ENCODE data around the gene EPB41.

DNA sequence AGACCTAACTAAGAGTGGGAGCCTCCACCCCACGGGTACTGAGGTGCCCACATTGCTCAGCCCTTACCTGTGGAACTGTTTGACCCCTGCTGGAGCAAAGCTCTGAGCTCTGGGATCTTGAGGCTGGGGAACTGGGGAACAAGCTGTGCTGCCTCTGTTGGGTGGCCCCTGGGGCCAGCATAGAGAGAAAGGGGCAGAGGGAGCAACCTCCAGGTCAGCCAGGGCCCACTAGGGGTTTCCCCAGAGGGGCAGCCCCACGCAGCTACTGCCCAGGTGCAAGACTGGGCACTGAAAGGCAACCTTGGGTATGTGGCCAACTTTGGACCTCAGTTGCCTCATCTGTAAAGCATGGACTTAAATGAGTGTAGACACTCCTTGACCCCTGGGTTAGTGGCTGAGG, 23.5 kb upstream of the EPB41 start:
- TF ChIP-seq SMC3 (IDR thresholded peaks at IDR 0.05; ENCODE audit: low read depth, low read length) (no peak), RFX5 (IDR thresholded peaks at IDR 0.05; ENCODE audit: low read length) (no peak), EP300 (IDR thresholded peaks at IDR 0.05; ENCODE audit: borderline replicate concordance in 1 of 2, low read depth in 1 of 2, low read length in 1 of 2) (no peak), ELF1 (IDR thresholded peaks at IDR 0.05) (no peak), FOXJ3 (CRISPR knock-in tag; IDR thresholded peaks at IDR 0.05) (no peak), CHD2 (IDR thresholded peaks at IDR 0.05; ENCODE audit: low read length, partially characterized antibody) (no peak), POLR2AphosphoS5 (IDR thresholded peaks at IDR 0.05; ENCODE audit: low read depth, low read length) (no peak), RAD21 (IDR thresholded peaks at IDR 0.05; ENCODE audit: low read length) (no peak), JUND (IDR thresholded peaks at IDR 0.05) (no peak), GABPA (IDR thresholded peaks at IDR 0.05; ENCODE audit: low read depth) (no peak), NRF1 (IDR thresholded peaks at IDR 0.05; ENCODE audit: low read depth, low read length) (no peak)
- TF ChIP-seq, protein P1, sequence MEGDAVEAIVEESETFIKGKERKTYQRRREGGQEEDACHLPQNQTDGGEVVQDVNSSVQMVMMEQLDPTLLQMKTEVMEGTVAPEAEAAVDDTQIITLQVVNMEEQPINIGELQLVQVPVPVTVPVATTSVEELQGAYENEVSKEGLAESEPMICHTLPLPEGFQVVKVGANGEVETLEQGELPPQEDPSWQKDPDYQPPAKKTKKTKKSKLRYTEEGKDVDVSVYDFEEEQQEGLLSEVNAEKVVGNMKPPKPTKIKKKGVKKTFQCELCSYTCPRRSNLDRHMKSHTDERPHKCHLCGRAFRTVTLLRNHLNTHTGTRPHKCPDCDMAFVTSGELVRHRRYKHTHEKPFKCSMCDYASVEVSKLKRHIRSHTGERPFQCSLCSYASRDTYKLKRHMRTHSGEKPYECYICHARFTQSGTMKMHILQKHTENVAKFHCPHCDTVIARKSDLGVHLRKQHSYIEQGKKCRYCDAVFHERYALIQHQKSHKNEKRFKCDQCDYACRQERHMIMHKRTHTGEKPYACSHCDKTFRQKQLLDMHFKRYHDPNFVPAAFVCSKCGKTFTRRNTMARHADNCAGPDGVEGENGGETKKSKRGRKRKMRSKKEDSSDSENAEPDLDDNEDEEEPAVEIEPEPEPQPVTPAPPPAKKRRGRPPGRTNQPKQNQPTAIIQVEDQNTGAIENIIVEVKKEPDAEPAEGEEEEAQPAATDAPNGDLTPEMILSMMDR (IDR thresholded peaks at IDR 0.05), result no peak
- TF ChIP-seq, protein P2, sequence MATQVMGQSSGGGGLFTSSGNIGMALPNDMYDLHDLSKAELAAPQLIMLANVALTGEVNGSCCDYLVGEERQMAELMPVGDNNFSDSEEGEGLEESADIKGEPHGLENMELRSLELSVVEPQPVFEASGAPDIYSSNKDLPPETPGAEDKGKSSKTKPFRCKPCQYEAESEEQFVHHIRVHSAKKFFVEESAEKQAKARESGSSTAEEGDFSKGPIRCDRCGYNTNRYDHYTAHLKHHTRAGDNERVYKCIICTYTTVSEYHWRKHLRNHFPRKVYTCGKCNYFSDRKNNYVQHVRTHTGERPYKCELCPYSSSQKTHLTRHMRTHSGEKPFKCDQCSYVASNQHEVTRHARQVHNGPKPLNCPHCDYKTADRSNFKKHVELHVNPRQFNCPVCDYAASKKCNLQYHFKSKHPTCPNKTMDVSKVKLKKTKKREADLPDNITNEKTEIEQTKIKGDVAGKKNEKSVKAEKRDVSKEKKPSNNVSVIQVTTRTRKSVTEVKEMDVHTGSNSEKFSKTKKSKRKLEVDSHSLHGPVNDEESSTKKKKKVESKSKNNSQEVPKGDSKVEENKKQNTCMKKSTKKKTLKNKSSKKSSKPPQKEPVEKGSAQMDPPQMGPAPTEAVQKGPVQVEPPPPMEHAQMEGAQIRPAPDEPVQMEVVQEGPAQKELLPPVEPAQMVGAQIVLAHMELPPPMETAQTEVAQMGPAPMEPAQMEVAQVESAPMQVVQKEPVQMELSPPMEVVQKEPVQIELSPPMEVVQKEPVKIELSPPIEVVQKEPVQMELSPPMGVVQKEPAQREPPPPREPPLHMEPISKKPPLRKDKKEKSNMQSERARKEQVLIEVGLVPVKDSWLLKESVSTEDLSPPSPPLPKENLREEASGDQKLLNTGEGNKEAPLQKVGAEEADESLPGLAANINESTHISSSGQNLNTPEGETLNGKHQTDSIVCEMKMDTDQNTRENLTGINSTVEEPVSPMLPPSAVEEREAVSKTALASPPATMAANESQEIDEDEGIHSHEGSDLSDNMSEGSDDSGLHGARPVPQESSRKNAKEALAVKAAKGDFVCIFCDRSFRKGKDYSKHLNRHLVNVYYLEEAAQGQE (IDR thresholded peaks at IDR 0.05; ENCODE audit: low read depth, low read length), result no peak

All from SK-N-SH (cell line).